GM12864 (cell line): ENCODE measurements around the gene ADAM22.

Experiments used
- DNase-seq: peaks from one replicate; pipeline ENCODE4 v3.0.0-alpha.2; 2011; ENCODE audit warnings: low read depth
- H3K4me3 ChIP-seq: 2 replicates; pipeline ENCODE4 v1.5.1; 2011; ENCODE audit warnings: mild to moderate bottlenecking, low read depth, low read length, control low read depth
- CTCF ChIP-seq: IDR thresholded peaks from 2 replicates; pipeline ENCODE4 v1.5.1; 2011; ENCODE audit warnings: low read depth, mild to moderate bottlenecking, moderate library complexity, low read length, control low read depth, inconsistent platforms; ENCODE audit errors: missing control alignments

The ADAM22 gene

GRCh38 chr7:88083883-88084282 lies 149.8 kb downstream of the ADAM22 start:
- no peak for TF ChIP-seq CTCF
- no peak for DNase-seq
- H3K4me3 ChIP-seq = no peak overlapping the region

GRCh38 chr7:88089561-88089960 lies 155.5 kb downstream of the ADAM22 start:
- no peak for DNase-seq
- H3K4me3 ChIP-seq = no peak overlapping the region
- TF ChIP-seq CTCF = no peak

GRCh38 chr7:88090240-88090639 lies 156.2 kb downstream of the ADAM22 start:
- no peak for TF ChIP-seq CTCF
- no peak for DNase-seq
- no peak overlapping the region for H3K4me3 ChIP-seq

GRCh38 chr7:88090671-88091070 lies 156.6 kb downstream of the ADAM22 start:
- peak; percentile 4 for DNase-seq
- H3K4me3 ChIP-seq = no peak overlapping the region
- no peak for TF ChIP-seq CTCF

GRCh38 chr7:88091988-88092675 lies 158.1 kb downstream of the ADAM22 start:
- TF ChIP-seq CTCF = no peak
- H3K4me3 ChIP-seq = no peak overlapping the region
- DNase-seq = no peak

GRCh38 chr7:88092676-88092999 lies 158.6 kb downstream of the ADAM22 start:
- no peak for DNase-seq
- no peak overlapping the region for H3K4me3 ChIP-seq
- no peak for TF ChIP-seq CTCF

GRCh38 chr7:88101769-88102168 lies 167.7 kb downstream of the ADAM22 start:
- no peak for TF ChIP-seq CTCF
- no peak for DNase-seq
- no peak overlapping the region for H3K4me3 ChIP-seq
